CD4-positive, alpha-beta T cell treated with Interleukin-17A for 1 hour (primary cell): ENCODE data around the gene AUNIP.

Source experiments
- DNase-seq: peaks from one replicate; pipeline ENCODE4 v3.0.0-alpha.2; 2020

AUNIP gene

GRCh38 chr1:25888426-25888987 is 29.2 kb upstream of the AUNIP start:
- no peak for DNase-seq

GRCh38 chr1:25885602-25886001 is 26.3 kb upstream of the AUNIP start:
- DNase-seq: no peak

- DNase-seq: no peak
Measured at GRCh38 chr1:25881266-25881665, 22.0 kb upstream of the AUNIP start.

GRCh38 chr1:25880518-25880917 is 21.3 kb upstream of the AUNIP start:
- no peak for DNase-seq

GRCh38 chr1:25879675-25880074 is 20.4 kb upstream of the AUNIP start:
- DNase-seq: no peak

- DNase-seq: no peak
Measured at GRCh38 chr1:25878690-25879089, 19.4 kb upstream of the AUNIP start.

- DNase-seq: no peak
Measured at GRCh38 chr1:25877155-25877554, 17.9 kb upstream of the AUNIP start.

GRCh38 chr1:25876693-25877077 is 17.4 kb upstream of the AUNIP start:
- DNase-seq: no peak

GRCh38 chr1:25875856-25876692 is 16.8 kb upstream of the AUNIP start:
- peak; percentile 37 for DNase-seq

GRCh38 chr1:25875154-25875855 is 16.0 kb upstream of the AUNIP start, which contains the start of gene PAQR7:
PAQR7 (minus strand) TSS chr1:25875708; CDS start chr1:25863839, 11,869 bp downstream.
- DNase-seq: peak; percentile 66

GRCh38 chr1:25874635-25875153 is 15.4 kb upstream of the AUNIP start:
- no peak for DNase-seq

GRCh38 chr1:25874209-25874608 is 15.0 kb upstream of the AUNIP start:
- no peak for DNase-seq

- DNase-seq: no peak
Measured at GRCh38 chr1:25873120-25873519, 13.9 kb upstream of the AUNIP start.

GRCh38 chr1:25872713-25873112 is 13.5 kb upstream of the AUNIP start:
- no peak for DNase-seq

GRCh38 chr1:25871704-25872494 is 12.6 kb upstream of the AUNIP start:
- DNase-seq: no peak

- DNase-seq: no peak
Measured at GRCh38 chr1:25871086-25871703, 11.9 kb upstream of the AUNIP start.

- no peak for DNase-seq
Measured at GRCh38 chr1:25870614-25871013, 11.4 kb upstream of the AUNIP start.

GRCh38 chr1:25869909-25870606 is 10.8 kb upstream of the AUNIP start:
- DNase-seq: no peak

GRCh38 chr1:25867210-25867991 is 8.1 kb upstream of the AUNIP start:
- no peak for DNase-seq

GRCh38 chr1:25866288-25866687 is 7.0 kb upstream of the AUNIP start:
- no peak for DNase-seq

GRCh38 chr1:25864434-25864833 is 5.2 kb upstream of the AUNIP start:
- no peak for DNase-seq
